Stimulated activated memory B cell treated with anti-CD40 and anti-IgM and Interleukin-4, amounts not matched to agents 10 μg/mL and 1 μg/mL and 100 μg/mL, for 72 hours (primary cell): Measurements from ENCODE around the gene PIGH.
"Not testable (repeated sequence)": the region's sequence is repeated elsewhere in the genome, so short reads cannot be mapped to it uniquely, and the experiment has no call there.

Source experiments
- ATAC-seq: fragments of 150-1000 bp; cut with Tn5 transposase; 2 replicates; pipeline ENCODE4 v1.10.0; 2021
- H3K27ac Mint-ChIP-seq: one replicate; pipeline ENCODE4 v1.8.0; 2022; ENCODE audit warnings: mild to moderate bottlenecking, mixed read lengths
- H3K27me3 Mint-ChIP-seq: one replicate; pipeline ENCODE4 v1.8.0; 2022; ENCODE audit warnings: mixed read lengths
- H3K36me3 Mint-ChIP-seq: one replicate; pipeline ENCODE4 v1.8.0; 2022; ENCODE audit warnings: mixed read lengths
- H3K4me1 Mint-ChIP-seq: one replicate; pipeline ENCODE4 v1.8.0; 2022; ENCODE audit warnings: mixed read lengths
- H3K4me3 Mint-ChIP-seq: one replicate; pipeline ENCODE4 v1.8.0; 2022; ENCODE audit warnings: mild to moderate bottlenecking, moderate library complexity, mixed read lengths
- H3K9me3 Mint-ChIP-seq: one replicate; pipeline ENCODE4 v1.8.0; 2022; ENCODE audit warnings: mixed read lengths

Gene PIGH

GRCh38 chr14:67622675-67623074 is 22.6 kb upstream of the PIGH start:
- Mint-ChIP-seq H3K36me3 (no peaks in the 10 kb centered on the region), H3K27me3 (no peaks in the 10 kb centered on the region), H3K27ac (no peak overlapping the region), H3K4me1 (peaks cover 25% of the 10 kb centered on the region), H3K9me3 (no peaks in the 10 kb centered on the region), H3K4me3 (no peak overlapping the region)
- ATAC-seq: no peak

- Mint-ChIP-seq H3K4me1 (peaks cover 25% of the 10 kb centered on the region), H3K27me3 (no peaks in the 10 kb centered on the region), H3K36me3 (no peaks in the 10 kb centered on the region), H3K9me3 (no peaks in the 10 kb centered on the region), H3K27ac (peak overlapping the region; percentile 83), H3K4me3 (peak overlapping the region; percentile 87)
- no peak for ATAC-seq
Observed at GRCh38 chr14:67620217-67620785, 20.2 kb upstream of the PIGH start.

GRCh38 chr14:67619446-67620216 is 19.6 kb upstream of the PIGH start, which contains the start of gene ARG2:
Gene ARG2, plus strand, starts transcription at chr14:67619920. Its CDS starts 58 bp downstream, at chr14:67619978.
- Mint-ChIP-seq H3K9me3 (no peaks in the 10 kb centered on the region), H3K27me3 (no peaks in the 10 kb centered on the region), H3K4me1 (peaks cover 25% of the 10 kb centered on the region), H3K36me3 (no peaks in the 10 kb centered on the region), H3K27ac (peak within 1 kb of the TSS; percentile 83), H3K4me3 (peak within 1 kb of the TSS; percentile 87)
- ATAC-seq: peak; percentile 99

- Mint-ChIP-seq H3K27ac (peak overlapping the region; percentile 83), H3K36me3 (no peaks in the 10 kb centered on the region)
Observed at GRCh38 chr14:67618617-67619063, 18.6 kb upstream of the PIGH start.

GRCh38 chr14:67610491-67610890 is 10.4 kb upstream of the PIGH start:
- H3K4me1 Mint-ChIP-seq: no peaks in the 10 kb centered on the region
- H3K4me3 Mint-ChIP-seq: no peak overlapping the region
- no peaks in the 10 kb centered on the region for H3K27me3 Mint-ChIP-seq
- ATAC-seq: no peak
- no peaks in the 10 kb centered on the region for H3K36me3 Mint-ChIP-seq
- H3K27ac Mint-ChIP-seq: no peak overlapping the region
- no peaks in the 10 kb centered on the region for H3K9me3 Mint-ChIP-seq

More at GRCh38 chr14:67618617-67619063, 18.6 kb upstream of the PIGH start:
- Mint-ChIP-seq H3K4me3 (peak overlapping the region; percentile 69), H3K9me3 (no peaks in the 10 kb centered on the region), H3K27me3 (no peaks in the 10 kb centered on the region), H3K4me1 (peaks cover 25% of the 10 kb centered on the region)
- peak; percentile 18 for ATAC-seq

GRCh38 chr14:67609642-67610310 is 9.7 kb upstream of the PIGH start:
- H3K27ac Mint-ChIP-seq: no peak overlapping the region
- no peak for ATAC-seq
- H3K36me3 Mint-ChIP-seq: no peaks in the 10 kb centered on the region
- H3K27me3 Mint-ChIP-seq: no peaks in the 10 kb centered on the region
- H3K4me1 Mint-ChIP-seq: no peaks in the 10 kb centered on the region
- no peaks in the 10 kb centered on the region for H3K9me3 Mint-ChIP-seq
- H3K4me3 Mint-ChIP-seq: no peak overlapping the region

- Mint-ChIP-seq H3K27me3 (no peaks in the 10 kb centered on the region), H3K9me3 (no peaks in the 10 kb centered on the region), H3K27ac (no peak overlapping the region), H3K4me1 (peaks cover 14% of the 10 kb centered on the region), H3K36me3 (no peaks in the 10 kb centered on the region), H3K4me3 (no peak overlapping the region)
- ATAC-seq: no peak
Observed at GRCh38 chr14:67607646-67608045, 7.6 kb upstream of the PIGH start.

GRCh38 chr14:67602995-67603545 is 3.0 kb upstream of the PIGH start:
- Mint-ChIP-seq H3K27me3 (no peaks in the 10 kb centered on the region), H3K4me3 (peak overlapping the region; percentile 64), H3K4me1 (peaks cover 48% of the 10 kb centered on the region), H3K36me3 (peaks cover 10% of the 10 kb centered on the region), H3K9me3 (no peaks in the 10 kb centered on the region), H3K27ac (peak overlapping the region; percentile 82)
- ATAC-seq: peak; percentile 81

- H3K9me3 Mint-ChIP-seq: no peaks in the 10 kb centered on the region
- ATAC-seq: no peak
- H3K4me1 Mint-ChIP-seq: peaks cover 56% of the 10 kb centered on the region
- H3K27me3 Mint-ChIP-seq: no peaks in the 10 kb centered on the region
- peak overlapping the region; percentile 36 for H3K4me3 Mint-ChIP-seq
- H3K27ac Mint-ChIP-seq: peak overlapping the region; percentile 94
- peaks cover 10% of the 10 kb centered on the region for H3K36me3 Mint-ChIP-seq
Observed at GRCh38 chr14:67602076-67602475, 2.0 kb upstream of the PIGH start.

- not testable (repeated sequence) for H3K27me3 Mint-ChIP-seq, H3K9me3 Mint-ChIP-seq
- peak; percentile 2 for ATAC-seq
- peak overlapping the region; percentile 97 for H3K4me3 Mint-ChIP-seq
- H3K27ac Mint-ChIP-seq: peak overlapping the region; percentile 94
- H3K36me3 Mint-ChIP-seq: peaks cover 10% of the 10 kb centered on the region
- peaks cover 58% of the 10 kb centered on the region for H3K4me1 Mint-ChIP-seq
Observed at GRCh38 chr14:67600562-67600974, 500 bp upstream of the PIGH start.

- Mint-ChIP-seq H3K27me3 (no peaks in the 10 kb centered on the region), H3K4me3 (no peak overlapping the region), H3K27ac (no peak overlapping the region), H3K36me3 (peaks cover 19% of the 10 kb centered on the region), H3K9me3 (no peaks in the 10 kb centered on the region), H3K4me1 (peaks cover 32% of the 10 kb centered on the region)
- no peak for ATAC-seq
Observed at GRCh38 chr14:67595392-67595791, 4.7 kb downstream of the PIGH start.

- Mint-ChIP-seq H3K36me3 (peaks cover 18% of the 10 kb centered on the region), H3K4me1 (peaks cover 17% of the 10 kb centered on the region)
- not testable (repeated sequence) for ATAC-seq, H3K9me3 Mint-ChIP-seq, H3K27me3 Mint-ChIP-seq, H3K27ac Mint-ChIP-seq, H3K4me3 Mint-ChIP-seq
Observed at GRCh38 chr14:67593650-67594049, 6.4 kb downstream of the PIGH start.

GRCh38 chr14:67589204-67589770 is 10.8 kb downstream of the PIGH start:
- ATAC-seq: no peak
- H3K4me1 Mint-ChIP-seq: peaks cover 13% of the 10 kb centered on the region
- H3K27me3 Mint-ChIP-seq: no peaks in the 10 kb centered on the region
- peaks cover 28% of the 10 kb centered on the region for H3K36me3 Mint-ChIP-seq
- H3K27ac Mint-ChIP-seq: no peak overlapping the region
- no peaks in the 10 kb centered on the region for H3K9me3 Mint-ChIP-seq
- no peak overlapping the region for H3K4me3 Mint-ChIP-seq

GRCh38 chr14:67586369-67586768 is 13.7 kb downstream of the PIGH start:
- Mint-ChIP-seq H3K4me3 (no peak overlapping the region), H3K36me3 (peaks cover 15% of the 10 kb centered on the region), H3K27ac (peak overlapping the region; percentile 73), H3K27me3 (no peaks in the 10 kb centered on the region), H3K9me3 (no peaks in the 10 kb centered on the region), H3K4me1 (peaks cover 13% of the 10 kb centered on the region)
- ATAC-seq: peak; percentile 27

GRCh38 chr14:67584978-67585377 is 15.1 kb downstream of the PIGH start:
- H3K36me3 Mint-ChIP-seq: peaks cover 15% of the 10 kb centered on the region
- no peaks in the 10 kb centered on the region for H3K9me3 Mint-ChIP-seq
- peaks cover 13% of the 10 kb centered on the region for H3K4me1 Mint-ChIP-seq
- no peak overlapping the region for H3K27ac Mint-ChIP-seq
- H3K27me3 Mint-ChIP-seq: no peaks in the 10 kb centered on the region
- no peak for ATAC-seq
- no peak overlapping the region for H3K4me3 Mint-ChIP-seq
